Neural progenitor cell (in vitro differentiated cells): ENCODE measurements around the gene SLC9C2. TPM values are rescaled to one million over a fixed set of nuclear protein-coding genes. Genes with fewer than 3 reads are reported as not detected.

Source experiments
- DNase-seq: peaks from one replicate; pipeline ENCODE4 v3.0.0-alpha.2; 2016; ENCODE audit warnings: low spot score
- H2AFZ ChIP-seq: fragments of 200-600 bp; sonication (generic); replicated peaks from 2 replicates; pipeline ENCODE4 v1.6.1; 2016; ENCODE audit warnings: antibody characterized with exemption
- H3F3A ChIP-seq: fragments of 200-600 bp; sonication (generic); 2 replicates; pipeline ENCODE4 v1.6.1; 2016; ENCODE audit warnings: antibody characterized with exemption, low read depth
- H3K27ac ChIP-seq: fragments of 200-600 bp; sonication (generic); 2 replicates; pipeline ENCODE4 v1.5.1; 2016; ENCODE audit warnings: mild to moderate bottlenecking
- H3K27me3 ChIP-seq: fragments of 200-600 bp; sonication (generic); 2 replicates; pipeline ENCODE4 v1.6.1; 2016; ENCODE audit warnings: mild to moderate bottlenecking, moderate library complexity
- H3K36me3 ChIP-seq: fragments of 200-600 bp; sonication (generic); 2 replicates; pipeline ENCODE4 v1.5.1; 2016
- H3K4me1 ChIP-seq: fragments of 200-600 bp; sonication (generic); 2 replicates; pipeline ENCODE4 v1.6.1; 2016; ENCODE audit warnings: mixed run types
- H3K4me2 ChIP-seq: fragments of 200-600 bp; sonication (generic); 2 replicates; pipeline ENCODE4 v1.6.1; 2016
- H3K4me3 ChIP-seq: fragments of 200-600 bp; sonication (generic); 2 replicates; pipeline ENCODE4 v1.5.1; 2016
- H3K79me2 ChIP-seq: fragments of 200-600 bp; sonication (generic); 2 replicates; pipeline ENCODE4 v1.6.1; 2016; ENCODE audit warnings: low read depth
- H3K9ac ChIP-seq: fragments of 200-600 bp; sonication (generic); 2 replicates; pipeline ENCODE4 v1.6.1; 2016
- H3K9me3 ChIP-seq: fragments of 200-600 bp; sonication (generic); 2 replicates; pipeline ENCODE4 v1.5.1; 2016; ENCODE audit warnings: low read depth
- H4K20me1 ChIP-seq: fragments of 200-600 bp; sonication (generic); 2 replicates; pipeline ENCODE4 v1.6.1; 2016; ENCODE audit warnings: low read depth
- H3K27ac Mint-ChIP-seq: 3 replicates; pipeline ENCODE4 v1.8.0; 2021; ENCODE audit warnings: mixed read lengths
- H3K27me3 Mint-ChIP-seq: 2 replicates; pipeline ENCODE4 v1.8.0; 2022; ENCODE audit warnings: low read depth, mild to moderate bottlenecking, inconsistent platforms, moderate library complexity, mixed read lengths; ENCODE audit not compliant: insufficient read depth
- H3K36me3 Mint-ChIP-seq: 3 replicates; pipeline ENCODE4 v1.8.0; 2021; ENCODE audit warnings: mixed read lengths
- H3K4me1 Mint-ChIP-seq: 3 replicates; pipeline ENCODE4 v1.8.0; 2021; ENCODE audit warnings: mixed read lengths
- H3K4me3 Mint-ChIP-seq: 3 replicates; pipeline ENCODE4 v1.8.0; 2021; ENCODE audit warnings: mild to moderate bottlenecking, moderate library complexity, mixed read lengths
- H3K9me3 Mint-ChIP-seq: 3 replicates; pipeline ENCODE4 v1.8.0; 2020; ENCODE audit warnings: mixed read lengths
- EZH2 ChIP-seq: fragments of 200-600 bp; sonication (generic); IDR thresholded peaks from 2 replicates; pipeline ENCODE4 v1.6.1; 2017; ENCODE audit warnings: antibody characterized with exemption, mild to moderate bottlenecking, moderate library complexity
- EZH2phosphoT487 ChIP-seq: fragments of 200-600 bp; sonication (generic); IDR thresholded peaks from 2 replicates; pipeline ENCODE4 v1.6.1; 2017; ENCODE audit warnings: antibody characterized with exemption
- total RNA-seq: library from RNA; depleted of rRNA; stranded (reverse); fragments of >200 nt; gene quantifications from 2 replicates; pipeline ENCODE4 v1.2.3, GENCODE V29; 2015; ENCODE audit warnings: low replicate concordance
- TF ChIP-seq, protein P1 (sequence below): fragments of 200-600 bp; sonication (generic); IDR thresholded peaks from 2 replicates; pipeline ENCODE4 v1.5.1; 2017; ENCODE audit warnings: antibody characterized with exemption, mild to moderate bottlenecking

Gene SLC9C2
- total RNA-seq, 1 donor from 2014 or later: not detected

DNA sequence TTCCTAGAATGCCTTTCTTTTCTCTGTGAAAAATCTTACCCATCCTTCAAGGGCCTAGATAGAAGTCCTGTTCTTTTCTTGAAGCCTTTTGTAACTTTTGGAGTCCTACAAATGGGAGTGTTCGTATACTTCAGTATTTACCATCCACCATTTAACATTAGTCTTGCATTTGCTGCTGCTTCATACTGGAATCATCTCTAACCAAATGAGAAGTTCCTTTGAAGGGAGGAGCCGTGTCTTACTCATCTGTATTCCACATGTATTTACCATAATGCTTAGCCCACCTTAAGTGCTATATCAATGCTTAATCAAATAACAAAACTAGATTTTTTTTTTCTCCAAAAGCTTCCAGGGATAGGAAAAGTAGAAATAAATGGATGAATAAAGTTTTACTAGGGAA, 118.6 kb downstream of the SLC9C2 start:
- Mint-ChIP-seq H3K4me3 (no peak overlapping the region), H3K27ac (no peak overlapping the region), H3K9me3 (no peaks in the 10 kb centered on the region), H3K36me3 (peaks cover 64% of the 10 kb centered on the region), H3K27me3 (peaks cover 2% of the 10 kb centered on the region), H3K4me1 (peaks cover 16% of the 10 kb centered on the region)
- no peak for DNase-seq
- H2AFZ ChIP-seq: no peak overlapping the region
- H3K27ac ChIP-seq: no peak overlapping the region
- H3K4me3 ChIP-seq: no peak overlapping the region
- no peaks in the 10 kb centered on the region for H3K9me3 ChIP-seq
- H3K79me2 ChIP-seq: peaks cover 41% of the 10 kb centered on the region
- H3K4me1 ChIP-seq: peaks cover 8% of the 10 kb centered on the region
- no peak overlapping the region for H3K9ac ChIP-seq
- H3K27me3 ChIP-seq: no peaks in the 10 kb centered on the region
- peaks cover 33% of the 10 kb centered on the region for H4K20me1 ChIP-seq
- TF ChIP-seq EZH2 (no peak), EZH2phosphoT487 (no peak)
- TF ChIP-seq, protein P1, sequence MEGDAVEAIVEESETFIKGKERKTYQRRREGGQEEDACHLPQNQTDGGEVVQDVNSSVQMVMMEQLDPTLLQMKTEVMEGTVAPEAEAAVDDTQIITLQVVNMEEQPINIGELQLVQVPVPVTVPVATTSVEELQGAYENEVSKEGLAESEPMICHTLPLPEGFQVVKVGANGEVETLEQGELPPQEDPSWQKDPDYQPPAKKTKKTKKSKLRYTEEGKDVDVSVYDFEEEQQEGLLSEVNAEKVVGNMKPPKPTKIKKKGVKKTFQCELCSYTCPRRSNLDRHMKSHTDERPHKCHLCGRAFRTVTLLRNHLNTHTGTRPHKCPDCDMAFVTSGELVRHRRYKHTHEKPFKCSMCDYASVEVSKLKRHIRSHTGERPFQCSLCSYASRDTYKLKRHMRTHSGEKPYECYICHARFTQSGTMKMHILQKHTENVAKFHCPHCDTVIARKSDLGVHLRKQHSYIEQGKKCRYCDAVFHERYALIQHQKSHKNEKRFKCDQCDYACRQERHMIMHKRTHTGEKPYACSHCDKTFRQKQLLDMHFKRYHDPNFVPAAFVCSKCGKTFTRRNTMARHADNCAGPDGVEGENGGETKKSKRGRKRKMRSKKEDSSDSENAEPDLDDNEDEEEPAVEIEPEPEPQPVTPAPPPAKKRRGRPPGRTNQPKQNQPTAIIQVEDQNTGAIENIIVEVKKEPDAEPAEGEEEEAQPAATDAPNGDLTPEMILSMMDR: no peak
- peaks cover 13% of the 10 kb centered on the region for H3F3A ChIP-seq
- H3K36me3 ChIP-seq: peaks cover 49% of the 10 kb centered on the region
- H3K4me2 ChIP-seq: no peak overlapping the region

DNA sequence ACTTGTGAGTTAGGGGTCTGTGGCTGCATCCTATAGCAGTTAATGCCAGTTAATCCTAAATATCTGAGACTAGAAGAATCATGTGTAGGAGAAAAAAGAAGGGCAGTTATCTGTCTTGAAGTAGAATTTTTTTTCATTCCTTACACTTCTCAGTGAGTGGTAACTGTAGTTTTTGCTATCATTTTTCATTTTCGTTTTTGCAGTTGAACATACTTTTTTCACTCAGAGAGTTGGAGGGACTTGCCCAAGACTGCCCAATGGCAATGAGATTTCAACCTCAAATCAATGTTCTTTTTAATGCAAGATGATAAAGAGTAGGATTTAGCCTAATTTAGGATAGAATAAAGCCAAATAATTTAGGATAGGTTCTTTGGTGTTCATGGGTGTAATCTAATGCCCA, 120.2 kb downstream of the SLC9C2 start:
- H3K36me3 Mint-ChIP-seq: peaks cover 53% of the 10 kb centered on the region
- no peak for TF ChIP-seq EZH2
- TF ChIP-seq, protein P1: no peak
- TF ChIP-seq EZH2phosphoT487: no peak
- H3K9me3 ChIP-seq: no peaks in the 10 kb centered on the region
- H3K36me3 ChIP-seq: peaks cover 49% of the 10 kb centered on the region
- H3K4me1 Mint-ChIP-seq: peaks cover 18% of the 10 kb centered on the region
- peaks cover 4% of the 10 kb centered on the region for H3F3A ChIP-seq
- H3K4me1 ChIP-seq: peaks cover 19% of the 10 kb centered on the region
- peaks cover 57% of the 10 kb centered on the region for H3K79me2 ChIP-seq
- H3K27ac ChIP-seq: no peak overlapping the region
- H3K27ac Mint-ChIP-seq: no peak overlapping the region
- H3K27me3 Mint-ChIP-seq: peaks cover 2% of the 10 kb centered on the region
- H3K27me3 ChIP-seq: no peaks in the 10 kb centered on the region
- no peak overlapping the region for H2AFZ ChIP-seq
- no peak overlapping the region for H3K4me3 ChIP-seq
- H3K9me3 Mint-ChIP-seq: no peaks in the 10 kb centered on the region
- DNase-seq: no peak
- peaks cover 48% of the 10 kb centered on the region for H4K20me1 ChIP-seq
- no peak overlapping the region for H3K4me2 ChIP-seq
- H3K9ac ChIP-seq: no peak overlapping the region
- H3K4me3 Mint-ChIP-seq: no peak overlapping the region

DNA sequence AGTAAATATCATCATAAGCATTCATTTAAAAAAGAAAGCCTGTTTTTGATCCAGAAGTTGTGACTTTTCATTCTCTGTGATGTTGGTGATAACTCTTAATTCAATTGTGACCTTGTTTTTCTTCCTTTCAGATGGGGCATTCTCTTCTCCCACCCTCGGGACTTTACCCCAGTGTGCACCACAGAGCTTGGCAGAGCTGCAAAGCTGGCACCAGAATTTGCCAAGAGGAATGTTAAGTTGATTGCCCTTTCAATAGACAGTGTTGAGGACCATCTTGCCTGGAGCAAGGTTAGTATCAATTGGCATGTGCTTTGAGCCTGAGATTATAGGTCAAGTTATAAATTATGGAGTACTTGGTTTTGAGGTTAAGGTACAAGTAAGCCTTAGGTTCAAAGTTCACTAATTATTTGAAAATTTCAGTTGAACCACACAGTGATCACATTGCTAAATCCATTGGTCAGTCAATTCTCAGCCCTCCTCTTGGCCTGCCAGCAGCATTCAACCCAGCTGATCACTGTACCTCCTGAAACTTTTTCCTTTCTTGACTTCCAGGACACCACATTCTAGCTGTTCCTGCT, 121.6 kb downstream of the SLC9C2 start:
- Mint-ChIP-seq H3K36me3 (peaks cover 45% of the 10 kb centered on the region), H3K4me1 (peaks cover 18% of the 10 kb centered on the region), H3K27ac (no peak overlapping the region), H3K4me3 (no peak overlapping the region), H3K27me3 (peaks cover 2% of the 10 kb centered on the region), H3K9me3 (no peaks in the 10 kb centered on the region)
- Histone ChIP-seq H3K4me1 (peaks cover 20% of the 10 kb centered on the region), H3K4me3 (no peak overlapping the region), H3K4me2 (no peak overlapping the region), H3K79me2 (peaks cover 67% of the 10 kb centered on the region), H2AFZ (no peak overlapping the region), H3K27me3 (no peaks in the 10 kb centered on the region), H3K36me3 (peaks cover 46% of the 10 kb centered on the region), H3K9me3 (no peaks in the 10 kb centered on the region), H3K27ac (no peak overlapping the region), H3K9ac (no peak overlapping the region), H3F3A (peaks cover 4% of the 10 kb centered on the region), H4K20me1 (peaks cover 48% of the 10 kb centered on the region)
- no peak for DNase-seq
- TF ChIP-seq, protein P1: no peak
- no peak for TF ChIP-seq EZH2phosphoT487
- TF ChIP-seq EZH2: no peak
